Ecto neural progenitor cell (in vitro differentiated cells): ENCODE data around the gene TFPI2.

ENCODE experiments used
- DNase-seq: peaks from one replicate; pipeline ENCODE4 v3.0.0-alpha.2; 2018; ENCODE audit warnings: low spot score

Gene TFPI2

GRCh38 chr7:93906267-93906666 is 15.7 kb upstream of the TFPI2 start, which contains the start of gene GNGT1:
GNGT1 (plus strand) TSS chr7:93906567; CDS start chr7:93906747, 180 bp downstream.
- no peak for DNase-seq

GRCh38 chr7:93902777-93903423 is 12.3 kb upstream of the TFPI2 start:
- no peak for DNase-seq

GRCh38 chr7:93897680-93898079 is 7.1 kb upstream of the TFPI2 start:
- no peak for DNase-seq

GRCh38 chr7:93895859-93896600 is 5.5 kb upstream of the TFPI2 start:
- no peak for DNase-seq

GRCh38 chr7:93894966-93895640 is 4.5 kb upstream of the TFPI2 start:
- no peak for DNase-seq

- no peak for DNase-seq
Observed at GRCh38 chr7:93894426-93894825, 3.9 kb upstream of the TFPI2 start.

GRCh38 chr7:93890041-93890463 is 501 bp downstream of the TFPI2 start:
- peak; percentile 63 for DNase-seq

GRCh38 chr7:93889261-93889660 is 1.3 kb downstream of the TFPI2 start:
- no peak for DNase-seq

GRCh38 chr7:93884541-93884940 is 6.0 kb downstream of the TFPI2 start:
- no peak for DNase-seq

- DNase-seq, result no peak
Observed at GRCh38 chr7:93883917-93884345, 6.6 kb downstream of the TFPI2 start.

GRCh38 chr7:93883078-93883916 is 7.3 kb downstream of the TFPI2 start:
- no peak for DNase-seq

GRCh38 chr7:93882468-93882867 is 8.1 kb downstream of the TFPI2 start:
- DNase-seq, result no peak

GRCh38 chr7:93879356-93879755 is 11.2 kb downstream of the TFPI2 start:
- DNase-seq, result no peak

- no peak for DNase-seq
Observed at GRCh38 chr7:93877742-93878141, 12.8 kb downstream of the TFPI2 start.

GRCh38 chr7:93873998-93874574 is 16.5 kb downstream of the TFPI2 start:
- no peak for DNase-seq

- no peak for DNase-seq
Observed at GRCh38 chr7:93866886-93867285, 23.7 kb downstream of the TFPI2 start.

GRCh38 chr7:93862651-93863050 is 27.9 kb downstream of the TFPI2 start:
- DNase-seq, result no peak

- DNase-seq, result no peak
Observed at GRCh38 chr7:93861325-93861949, 29.1 kb downstream of the TFPI2 start.

GRCh38 chr7:93860261-93860660 is 30.3 kb downstream of the TFPI2 start:
- no peak for DNase-seq

- DNase-seq, result no peak
Observed at GRCh38 chr7:93858857-93859256, 31.7 kb downstream of the TFPI2 start.

GRCh38 chr7:93856323-93856722 is 34.2 kb downstream of the TFPI2 start:
- DNase-seq, result no peak
